Left lung (tissue), 10 donors: ENCODE data around the gene SNIP1. TPM values are rescaled to one million over a fixed set of nuclear protein-coding genes. Genes with fewer than 3 reads are reported as not detected.
"Not testable (repeated sequence)": the region's sequence is repeated elsewhere in the genome, so short reads cannot be mapped to it uniquely, and the experiment has no call there.

Experiments used
- ATAC-seq: fragments of 200-7000 bp; cut with Tn5 transposase; one replicate; pipeline ENCODE4 v1.9.1; 2020; ENCODE audit warnings: moderate library complexity
- DNase-seq, 4 donors: peaks; one replicate each; pipeline ENCODE4 v3.0.0-alpha.2; 2013 to 2020
- H3K27ac ChIP-seq, 2 donors: fragments of 200-600 bp; sonication (generic) in 1 of 2; one replicate each; pipeline versions ENCODE4 v1.5.0 to v1.8.0; 2020 to 2021
- H3K27me3 ChIP-seq, 2 donors: fragments of 200-600 bp; sonication (generic) in 1 of 2; one replicate each; pipeline versions ENCODE4 v1.5.0 to v1.8.0; 2020 to 2021
- H3K36me3 ChIP-seq, 2 donors: fragments of 200-600 bp; sonication (generic) in 1 of 2; one replicate each; pipeline versions ENCODE4 v1.5.0 to v1.8.0; 2020 to 2021
- H3K4me1 ChIP-seq, 2 donors: fragments of 200-600 bp; one replicate each; pipeline ENCODE4 v1.8.0; 2021
- H3K4me3 ChIP-seq, 2 donors: fragments of 200-600 bp; sonication (generic) in 1 of 2; one replicate each; pipeline versions ENCODE4 v1.5.0 to v1.8.0; 2020 to 2021; ENCODE audit warnings: mild to moderate bottlenecking in 1 of 2
- H3K9me3 ChIP-seq, 2 donors: fragments of 200-600 bp; sonication (generic) in 1 of 2; one replicate each; pipeline versions ENCODE4 v1.5.0 to v1.8.0; 2020 to 2021
- intact Hi-C, 2 donors: fragments of 100-400 bp; cut with DNase I; formaldehyde crosslinking; loops; one replicate each; pipeline versions ENCODE4 v1.11.2 to v1.14.2; 2022
- polyA plus RNA-seq, 6 donors: library from polyadenylated mRNA; unstranded; fragments of 120-200 nt; gene quantifications; one replicate each; pipeline ENCODE4 v1.2.1, GENCODE V29; 2013; ENCODE audit not compliant: insufficient read length in 6 of 6
- total RNA-seq, 2 donors: library from RNA; stranded (reverse); fragmentation: NEBNext Ultra II Directional; extraction: Animal tissue kit (Norgen Biotek cat#: 25700); gene quantifications; one replicate each; pipeline ENCODE4 v1.2.1, GENCODE V29; 2021
- TF ChIP-seq, protein P1 (sequence below), 2 donors: fragments of 200-600 bp; sonication (generic) in 1 of 2; IDR thresholded peaks; one replicate each; pipeline versions ENCODE4 v1.5.0 to v1.8.0; 2021; ENCODE audit warnings: antibody characterized with exemption in 2 of 2
- donor health status: DM: no; HTN: yes; CAD: no.
- donor health status: DM: no; HTN: no; CAD: no.

Gene SNIP1
- total and polyA plus RNA-seq, 8 donors: 12.3 to 17.3 (median 13.8) TPM

DNA sequence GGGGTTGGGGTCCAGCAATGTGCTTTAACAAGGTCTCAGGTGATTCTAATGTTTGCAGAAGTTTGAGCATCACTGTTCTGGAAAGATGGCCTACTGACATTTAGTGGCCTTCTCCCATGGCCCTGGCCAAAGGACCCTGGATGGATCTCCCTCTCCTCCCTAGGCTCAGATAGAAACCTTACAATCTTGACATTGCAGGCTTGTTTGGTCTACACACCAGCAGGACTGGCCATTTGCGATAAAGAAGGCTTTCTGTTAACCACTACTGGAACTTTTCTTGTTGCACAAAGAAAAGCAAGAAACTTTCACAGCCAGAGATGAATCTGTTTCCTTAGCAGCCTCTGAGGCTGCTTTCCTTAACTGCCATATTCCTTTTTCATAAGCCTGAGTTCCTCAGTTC is 8.9 kb upstream of the SNIP1 start:
- Histone ChIP-seq H3K4me1 (no peaks in the 10 kb centered on the region), H3K27ac (no peak overlapping the region), H3K36me3 (peaks cover 6 to 53% of the 10 kb centered on the region in 2 donors), H3K27me3 (no peaks in the 10 kb centered on the region), H3K9me3 (no peaks in the 10 kb centered on the region), H3K4me3 (no peak overlapping the region)
- DNase-seq (no peak), ATAC-seq (no peak)
- intact Hi-C loops: no loop called here
- TF ChIP-seq, protein P1, sequence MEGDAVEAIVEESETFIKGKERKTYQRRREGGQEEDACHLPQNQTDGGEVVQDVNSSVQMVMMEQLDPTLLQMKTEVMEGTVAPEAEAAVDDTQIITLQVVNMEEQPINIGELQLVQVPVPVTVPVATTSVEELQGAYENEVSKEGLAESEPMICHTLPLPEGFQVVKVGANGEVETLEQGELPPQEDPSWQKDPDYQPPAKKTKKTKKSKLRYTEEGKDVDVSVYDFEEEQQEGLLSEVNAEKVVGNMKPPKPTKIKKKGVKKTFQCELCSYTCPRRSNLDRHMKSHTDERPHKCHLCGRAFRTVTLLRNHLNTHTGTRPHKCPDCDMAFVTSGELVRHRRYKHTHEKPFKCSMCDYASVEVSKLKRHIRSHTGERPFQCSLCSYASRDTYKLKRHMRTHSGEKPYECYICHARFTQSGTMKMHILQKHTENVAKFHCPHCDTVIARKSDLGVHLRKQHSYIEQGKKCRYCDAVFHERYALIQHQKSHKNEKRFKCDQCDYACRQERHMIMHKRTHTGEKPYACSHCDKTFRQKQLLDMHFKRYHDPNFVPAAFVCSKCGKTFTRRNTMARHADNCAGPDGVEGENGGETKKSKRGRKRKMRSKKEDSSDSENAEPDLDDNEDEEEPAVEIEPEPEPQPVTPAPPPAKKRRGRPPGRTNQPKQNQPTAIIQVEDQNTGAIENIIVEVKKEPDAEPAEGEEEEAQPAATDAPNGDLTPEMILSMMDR (IDR thresholded peaks at IDR 0.05): no peak

DNA sequence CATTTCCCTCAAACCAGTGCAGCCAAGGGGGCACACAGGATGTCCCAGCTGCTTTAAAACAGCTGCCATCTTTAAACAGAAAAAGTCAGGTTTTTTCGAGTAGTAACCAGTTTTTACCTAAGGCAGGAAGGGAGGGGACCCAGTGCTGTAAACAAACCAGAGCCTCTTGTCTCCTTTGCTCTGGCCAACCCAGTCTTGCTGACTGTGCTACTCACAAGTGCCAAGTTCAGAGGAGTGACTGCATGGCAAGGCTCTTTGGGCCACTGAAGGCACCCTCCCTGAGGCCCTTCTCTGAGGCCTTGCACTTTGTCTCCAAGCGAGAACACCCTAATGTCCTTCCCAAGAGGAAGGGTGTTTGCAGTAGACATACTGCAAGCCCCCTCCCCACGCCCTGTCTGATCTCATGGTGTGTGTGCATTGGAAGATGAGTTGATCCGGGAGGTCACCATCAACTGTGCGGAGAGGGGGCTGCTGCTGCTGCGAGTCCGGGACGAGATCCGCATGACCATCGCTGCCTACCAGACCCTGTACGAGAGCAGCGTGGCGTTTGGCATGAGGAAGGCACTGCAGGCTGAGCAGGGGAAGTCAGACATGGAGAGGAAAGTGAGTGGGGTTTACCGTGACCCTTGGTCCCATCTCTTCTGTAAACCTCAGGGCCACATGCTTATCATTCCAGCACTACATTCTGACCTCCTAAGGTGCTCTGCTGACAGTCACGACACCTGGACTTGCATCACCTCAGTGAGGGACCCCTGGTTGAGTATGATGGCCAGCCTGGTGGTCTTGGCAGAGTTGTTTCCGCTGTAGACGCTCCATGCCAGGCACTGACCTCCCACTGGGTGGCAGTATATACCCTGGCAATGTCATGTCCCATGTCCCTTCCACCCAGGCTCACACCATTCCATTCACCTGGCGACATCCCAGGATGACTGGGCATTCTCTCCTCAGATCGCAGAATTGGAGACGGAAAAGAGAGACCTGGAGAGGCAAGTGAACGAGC is 7.3 kb upstream of the SNIP1 start:
- no peak overlapping the region for H3K4me3 ChIP-seq
- H3K36me3 ChIP-seq: peaks cover 0 to 38% of the 10 kb centered on the region in 2 donors
- intact Hi-C loops: no loop called here
- no peaks in the 10 kb centered on the region for H3K9me3 ChIP-seq
- ATAC-seq (peak; percentile 24), DNase-seq (peak in 1 of 4 donors; percentile 10)
- H3K4me1 ChIP-seq: peaks cover 0 to 4% of the 10 kb centered on the region in 2 donors
- H3K27ac ChIP-seq: no peak overlapping the region
- H3K27me3 ChIP-seq: no peaks in the 10 kb centered on the region
- TF ChIP-seq, protein P1 (IDR thresholded peaks at IDR 0.05): peak in 1 of 2 donors; percentile 46

DNA sequence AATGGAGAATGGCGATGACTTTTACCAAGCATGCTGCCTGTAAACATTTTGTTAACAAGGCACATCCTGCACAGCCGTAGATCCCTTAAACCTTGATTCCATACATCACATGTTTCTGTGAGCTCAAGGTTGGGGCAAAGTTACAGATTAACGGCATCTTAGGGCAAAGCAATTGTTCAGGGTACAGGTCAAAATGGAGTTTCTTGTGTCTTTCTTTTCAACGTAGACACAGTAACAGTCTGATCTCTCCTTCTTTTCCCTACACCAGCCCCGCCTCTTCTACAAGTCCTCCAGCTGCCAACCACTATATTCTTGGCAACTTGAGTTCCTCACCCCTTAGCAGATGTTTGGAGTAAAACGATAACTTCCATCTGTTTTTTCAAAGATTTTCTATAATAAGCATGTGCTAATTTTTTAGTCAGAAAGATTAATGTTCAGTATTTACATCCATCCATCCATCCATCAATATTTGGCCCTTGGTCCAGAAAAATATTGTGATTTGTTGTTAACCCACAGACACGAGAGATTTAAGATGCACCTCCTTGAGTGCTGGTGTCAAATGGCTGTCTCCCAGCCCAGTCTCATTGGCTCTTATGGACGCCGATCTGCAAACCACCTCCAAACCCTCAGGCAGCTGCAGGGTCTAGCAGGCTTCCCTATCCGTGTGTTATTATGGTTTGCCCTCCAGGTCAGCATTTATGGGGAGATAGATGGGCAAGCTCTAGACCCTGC is 6.5 kb upstream of the SNIP1 start:
- H3K9me3 ChIP-seq: no peaks in the 10 kb centered on the region
- peaks cover 0 to 29% of the 10 kb centered on the region in 2 donors for H3K36me3 ChIP-seq
- H3K27me3 ChIP-seq: no peaks in the 10 kb centered on the region
- peaks cover 0 to 11% of the 10 kb centered on the region in 2 donors for H3K4me1 ChIP-seq
- DNase-seq (peak in 1 of 4 donors; percentile 33), ATAC-seq (no peak)
- intact Hi-C loops: no loop called here
- H3K4me3 ChIP-seq: no peak overlapping the region
- TF ChIP-seq, protein P1 (IDR thresholded peaks at IDR 0.05): no peak
- no peak overlapping the region for H3K27ac ChIP-seq

DNA sequence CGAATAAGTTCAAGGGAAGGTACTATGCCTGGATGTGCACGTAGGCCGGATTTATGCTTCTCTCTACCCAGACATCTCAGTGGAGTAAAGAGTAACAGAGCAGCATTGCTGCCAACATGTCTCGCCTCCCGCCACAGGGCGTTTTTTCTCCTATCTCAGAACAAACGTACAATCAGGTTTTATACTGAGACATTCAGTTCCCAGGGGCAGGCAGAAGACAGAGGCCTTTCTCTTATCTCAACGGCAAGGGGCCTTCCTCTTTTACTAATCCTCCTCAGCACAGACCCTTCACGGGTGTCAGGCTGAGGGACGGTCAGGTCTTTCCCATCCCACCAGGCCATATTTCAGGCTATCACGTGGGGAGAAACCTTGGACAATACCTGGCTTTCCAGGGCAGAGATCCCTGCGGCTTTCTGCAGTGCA is 5.9 kb upstream of the SNIP1 start:
- intact Hi-C loops: not testable (repeated sequence)

DNA sequence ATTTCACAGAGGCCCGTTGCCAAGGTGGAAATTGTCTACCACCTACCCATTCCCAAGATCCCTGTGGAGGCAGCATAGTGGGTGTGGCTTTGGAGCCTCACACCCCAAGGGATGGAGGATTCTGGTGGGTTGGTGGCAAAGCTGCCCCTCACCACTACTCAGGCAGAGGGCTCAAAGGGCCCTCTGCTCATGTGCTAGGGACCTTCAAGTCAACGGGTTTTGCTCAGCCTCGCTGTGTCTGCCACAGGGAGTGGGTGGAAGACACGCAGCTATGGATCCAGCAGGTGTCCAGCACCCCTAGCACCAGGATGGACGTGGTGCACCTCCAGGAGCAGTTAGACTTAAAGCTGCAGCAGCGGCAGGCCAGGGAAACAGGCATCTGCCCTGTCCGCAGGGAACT is 5.0 kb upstream of the SNIP1 start:
- DNase-seq (no peak), ATAC-seq (no peak)
- Histone ChIP-seq H3K9me3 (no peaks in the 10 kb centered on the region), H3K27me3 (no peaks in the 10 kb centered on the region), H3K4me3 (no peak overlapping the region), H3K27ac (no peak overlapping the region), H3K4me1 (peaks cover 0 to 16% of the 10 kb centered on the region in 2 donors), H3K36me3 (peaks cover 0 to 15% of the 10 kb centered on the region in 2 donors)
- TF ChIP-seq, protein P1 (IDR thresholded peaks at IDR 0.05): no peak
- intact Hi-C loops: no loop called here

More for the DNA sequence above, 5.9 kb upstream of the SNIP1 start:
- not testable (repeated sequence) for H3K4me3 ChIP-seq, ATAC-seq, H3K9me3 ChIP-seq, H3K27me3 ChIP-seq, H3K27ac ChIP-seq, DNase-seq
- H3K36me3 ChIP-seq: peaks cover 0 to 23% of the 10 kb centered on the region in 2 donors
- H3K4me1 ChIP-seq: peaks cover 0 to 11% of the 10 kb centered on the region in 2 donors
